Fibroblast of lung (primary cell): ENCODE data around the gene ABCF2. TPM values are rescaled to one million over a fixed set of nuclear protein-coding genes. Genes with fewer than 3 reads are reported as not detected.

Source experiments
- DNase-seq, 2 donors: peaks; one replicate each; pipeline versions ENCODE4 v3.0.0 to v3.0.0-alpha.2; 2010; ENCODE audit warnings: low read depth in 2 of 2
- H2AFZ ChIP-seq: 2 replicates; pipeline ENCODE4 v1.5.1; 2012; ENCODE audit warnings: low read length, control low read depth, inconsistent platforms
- H3K27ac ChIP-seq: 2 replicates; pipeline ENCODE4 v1.5.1; 2011; ENCODE audit warnings: low read length, control low read depth; ENCODE audit not compliant: insufficient read depth
- H3K27me3 ChIP-seq: 2 replicates; pipeline ENCODE4 v1.5.1; 2011; ENCODE audit warnings: mild to moderate bottlenecking, low read length; ENCODE audit not compliant: control insufficient read depth, insufficient read depth
- H3K36me3 ChIP-seq: 2 replicates; pipeline ENCODE4 v1.5.1; 2011; ENCODE audit warnings: low read length; ENCODE audit not compliant: control insufficient read depth, insufficient read depth
- H3K4me1 ChIP-seq: 2 replicates; pipeline ENCODE4 v1.5.1; 2011; ENCODE audit warnings: low read length; ENCODE audit not compliant: control insufficient read depth, insufficient read depth; ENCODE audit errors: extremely low read depth
- H3K4me2 ChIP-seq: 2 replicates; pipeline ENCODE4 v1.5.1; 2011; ENCODE audit warnings: low read length, control low read depth; ENCODE audit not compliant: insufficient read depth; ENCODE audit errors: extremely low read depth
- H3K4me3 ChIP-seq, 4 experiments: fragments of 200-600 bp in 1 of 4; sonication (generic) in 1 of 4; replicated peaks in 1 of 4; 2 replicates each; pipeline ENCODE4 v1.5.1; 2011 to 2016; ENCODE audit warnings: low read length in 4 of 4, low read depth in 3 of 4, mild to moderate bottlenecking in 3 of 4, control low read depth in 2 of 4, inconsistent platforms in 1 of 4, mixed read lengths in 1 of 4; ENCODE audit not compliant: insufficient read depth in 1 of 4; ENCODE audit errors: control extremely low read depth in 1 of 4
- H3K79me2 ChIP-seq: 2 replicates; pipeline ENCODE4 v1.5.1; 2012; ENCODE audit warnings: mild to moderate bottlenecking, low read length, inconsistent platforms; ENCODE audit not compliant: control insufficient read depth, insufficient read depth
- H3K9ac ChIP-seq: 2 replicates; pipeline ENCODE4 v1.5.1; 2011; ENCODE audit warnings: mild to moderate bottlenecking, low read length, control low read depth; ENCODE audit not compliant: insufficient read depth
- H3K9me3 ChIP-seq: 2 replicates; pipeline ENCODE4 v1.5.1; 2012; ENCODE audit warnings: low read depth, low read length; ENCODE audit not compliant: control insufficient read depth, insufficient read depth
- H4K20me1 ChIP-seq: 2 replicates; pipeline ENCODE4 v1.5.1; 2011; ENCODE audit warnings: low read length; ENCODE audit not compliant: control insufficient read depth, insufficient read depth; ENCODE audit errors: extremely low read depth
- CTCF ChIP-seq, 2 donors: IDR thresholded peaks in 1 of 2; conservative IDR thresholded peaks in 1 of 2; 1 replicate in 1 of 2; 2 replicates in 1 of 2; pipeline ENCODE4 v1.5.1; 2011 to 2012; ENCODE audit warnings: low read length in 2 of 2, control low read depth in 1 of 2, inconsistent platforms in 1 of 2, low read depth in 1 of 2, mild to moderate bottlenecking in 1 of 2
- EZH2 ChIP-seq: IDR thresholded peaks from 2 replicates; pipeline ENCODE4 v1.5.1; 2012; ENCODE audit warnings: low read length, control low read depth, mild to moderate bottlenecking; ENCODE audit errors: missing control alignments
- polyA plus RNA-seq, 2 donors: library from polyadenylated mRNA; depleted of rRNA in 1 of 2; stranded (reverse) in 1 of 2; unstranded in 1 of 2; fragments of >200 nt; gene quantifications; 2 replicates each; pipeline ENCODE4 v1.2.1, GENCODE V29; 2011 to 2012; ENCODE audit warnings: missing spikeins in 1 of 2
- total RNA-seq: library from RNA; depleted of rRNA; stranded (reverse); fragments of >200 nt; gene quantifications from 2 replicates; pipeline ENCODE4 v1.2.1, GENCODE V29; 2014

ABCF2 gene
- total and polyA plus RNA-seq, 2 donors (not counting 1 experiment from before 2014, with no cell fraction given), result 41.6 to 46.4 TPM

GRCh38 chr7:151242159-151243044, 15.4 kb upstream of the ABCF2 start:
- H3K9ac ChIP-seq, result no peak overlapping the region
- no peaks in the 10 kb centered on the region for H3K9me3 ChIP-seq
- H3K4me3 ChIP-seq, result no peak overlapping the region
- DNase-seq, result no peak
- H2AFZ ChIP-seq, result no peak overlapping the region
- no peak overlapping the region for H3K4me2 ChIP-seq
- TF ChIP-seq EZH2 (no peak), CTCF (conservative IDR thresholded peaks at IDR 0.05 in 1 of 2, IDR thresholded peaks at IDR 0.05 in 1 of 2; ENCODE audit: low read depth in 1 of 2, low read length in 2 of 2) (no peak)
- peaks cover 12% of the 10 kb centered on the region for H3K79me2 ChIP-seq
- H3K4me1 ChIP-seq, result peaks cover 21% of the 10 kb centered on the region
- no peak overlapping the region for H3K27ac ChIP-seq
- peaks cover 28% of the 10 kb centered on the region for H3K36me3 ChIP-seq
- H3K27me3 ChIP-seq, result no peaks in the 10 kb centered on the region
- H4K20me1 ChIP-seq, result no peaks in the 10 kb centered on the region

GRCh38 chr7:151241755-151242096, 14.7 kb upstream of the ABCF2 start:
- no peak for TF ChIP-seq EZH2
- TF ChIP-seq CTCF (conservative IDR thresholded peaks at IDR 0.05 in 1 of 2, IDR thresholded peaks at IDR 0.05 in 1 of 2; ENCODE audit: low read depth in 1 of 2, low read length in 2 of 2), result no peak
- Histone ChIP-seq H3K9me3 (no peaks in the 10 kb centered on the region), H3K27ac (no peak overlapping the region), H4K20me1 (no peaks in the 10 kb centered on the region), H2AFZ (no peak overlapping the region), H3K27me3 (no peaks in the 10 kb centered on the region), H3K79me2 (peaks cover 18% of the 10 kb centered on the region), H3K4me3 (no peak overlapping the region), H3K4me1 (peaks cover 16% of the 10 kb centered on the region), H3K4me2 (no peak overlapping the region), H3K36me3 (peaks cover 29% of the 10 kb centered on the region), H3K9ac (no peak overlapping the region)
- DNase-seq, result no peak

- no peak overlapping the region for H3K4me3 ChIP-seq
- H3K9ac ChIP-seq, result no peak overlapping the region
- H3K4me2 ChIP-seq, result no peak overlapping the region
- H3K36me3 ChIP-seq, result peaks cover 32% of the 10 kb centered on the region
- TF ChIP-seq EZH2, result no peak
- TF ChIP-seq CTCF (conservative IDR thresholded peaks at IDR 0.05 in 1 of 2, IDR thresholded peaks at IDR 0.05 in 1 of 2; ENCODE audit: low read depth in 1 of 2, low read length in 2 of 2), result no peak
- no peaks in the 10 kb centered on the region for H4K20me1 ChIP-seq
- peaks cover 13% of the 10 kb centered on the region for H3K4me1 ChIP-seq
- no peak for DNase-seq
- no peak overlapping the region for H3K27ac ChIP-seq
- H2AFZ ChIP-seq, result no peak overlapping the region
- no peaks in the 10 kb centered on the region for H3K27me3 ChIP-seq
- H3K9me3 ChIP-seq, result no peaks in the 10 kb centered on the region
- peaks cover 24% of the 10 kb centered on the region for H3K79me2 ChIP-seq
Observed at GRCh38 chr7:151240942-151241754, 14.1 kb upstream of the ABCF2 start.
